Measurements from ENCODE around the gene ARSK.

ARSK gene

DNA sequence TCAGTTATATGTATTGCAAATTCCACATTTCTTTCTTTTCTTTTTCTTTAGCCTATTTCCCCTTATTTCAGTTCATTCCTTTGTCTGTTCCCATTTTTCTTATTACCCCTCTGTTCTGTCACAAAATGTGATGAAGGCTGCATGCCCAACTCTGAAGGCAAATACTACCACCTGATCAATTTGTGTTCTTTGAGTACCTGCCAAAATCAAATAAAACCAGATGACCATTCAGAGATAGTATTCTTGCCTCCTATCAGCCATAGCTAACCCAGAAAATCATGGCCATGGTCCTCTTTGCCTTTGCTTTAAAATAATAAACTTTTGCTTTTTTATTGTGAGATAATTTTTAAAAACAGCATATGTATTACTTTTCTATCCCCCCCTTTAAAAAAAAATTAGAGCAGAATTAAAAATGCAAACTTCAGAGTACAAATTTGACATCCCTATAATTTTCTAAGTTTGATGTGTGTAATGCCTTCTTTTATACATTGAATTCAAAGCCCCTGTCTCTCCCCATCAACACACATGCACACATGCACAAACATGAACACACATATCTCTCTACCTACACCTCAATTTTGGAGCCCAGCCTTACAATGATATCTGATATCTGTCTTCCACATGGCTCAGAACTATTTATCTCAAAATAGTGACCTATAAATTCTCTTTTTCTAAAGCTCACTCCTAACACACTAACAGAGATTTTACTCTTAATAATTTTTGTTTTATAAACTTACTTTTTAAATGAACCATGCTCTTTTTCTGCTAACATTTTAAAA, 95.1 kb downstream of the ARSK start:
- no peak for DNase-seq

DNA sequence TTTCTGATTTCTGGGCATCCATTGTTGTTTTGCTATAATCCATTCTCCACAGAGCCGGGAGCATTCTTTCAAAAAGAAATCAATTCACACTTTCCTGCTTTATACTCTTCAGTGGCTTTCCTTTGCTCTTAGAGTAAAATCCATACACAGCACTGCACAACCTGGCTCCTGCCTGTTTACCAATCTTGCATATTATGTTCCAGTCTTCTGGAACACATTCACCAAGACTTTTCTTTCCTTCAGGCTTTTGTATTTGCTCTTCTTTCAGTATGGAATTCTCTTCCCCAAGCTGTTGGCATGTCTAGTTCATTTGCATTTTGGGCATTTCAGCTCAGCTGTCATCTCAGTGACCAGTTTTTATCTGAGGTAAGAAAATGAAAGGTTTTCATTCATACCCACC, 97.9 kb downstream of the ARSK start:
- DNase-seq: no peak

DNA sequence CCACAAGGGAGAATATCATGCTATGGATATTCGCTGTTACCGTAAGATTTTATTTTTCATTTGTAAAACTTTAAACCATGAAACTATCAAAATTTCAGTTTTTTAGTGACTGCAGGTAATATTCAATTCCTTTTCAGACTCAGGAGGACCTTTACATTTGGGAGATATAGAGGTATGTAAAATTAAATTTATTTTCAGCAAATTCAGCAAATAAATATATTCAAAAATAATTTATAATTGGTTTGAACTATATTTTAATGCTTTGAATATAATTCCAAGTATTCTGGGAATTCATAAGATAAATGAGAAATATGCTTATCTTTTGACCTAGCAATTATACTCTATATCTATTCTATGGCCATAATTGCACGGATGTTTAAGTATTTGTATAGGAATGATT, 99.3 kb downstream of the ARSK start:
- no peak for DNase-seq
